Purkinje cell (primary cell): ENCODE measurements around the gene SLC28A2. TPM values are rescaled to one million over a fixed set of nuclear protein-coding genes. Genes with fewer than 3 reads are reported as not detected.

Experiments
- polyA plus RNA-seq: library from polyadenylated mRNA; unstranded; fragments of >200 nt; fragmentation: Nextera tagmentation; gene quantifications from 2 replicates; pipeline ENCODE4 v1.2.1, GENCODE V29; 2014

Gene SLC28A2, protein sequence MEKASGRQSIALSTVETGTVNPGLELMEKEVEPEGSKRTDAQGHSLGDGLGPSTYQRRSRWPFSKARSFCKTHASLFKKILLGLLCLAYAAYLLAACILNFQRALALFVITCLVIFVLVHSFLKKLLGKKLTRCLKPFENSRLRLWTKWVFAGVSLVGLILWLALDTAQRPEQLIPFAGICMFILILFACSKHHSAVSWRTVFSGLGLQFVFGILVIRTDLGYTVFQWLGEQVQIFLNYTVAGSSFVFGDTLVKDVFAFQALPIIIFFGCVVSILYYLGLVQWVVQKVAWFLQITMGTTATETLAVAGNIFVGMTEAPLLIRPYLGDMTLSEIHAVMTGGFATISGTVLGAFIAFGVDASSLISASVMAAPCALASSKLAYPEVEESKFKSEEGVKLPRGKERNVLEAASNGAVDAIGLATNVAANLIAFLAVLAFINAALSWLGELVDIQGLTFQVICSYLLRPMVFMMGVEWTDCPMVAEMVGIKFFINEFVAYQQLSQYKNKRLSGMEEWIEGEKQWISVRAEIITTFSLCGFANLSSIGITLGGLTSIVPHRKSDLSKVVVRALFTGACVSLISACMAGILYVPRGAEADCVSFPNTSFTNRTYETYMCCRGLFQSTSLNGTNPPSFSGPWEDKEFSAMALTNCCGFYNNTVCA
- polyA plus RNA-seq, result 0.70 TPM in 1 of 2 replicates, not detected in the other

DNA sequence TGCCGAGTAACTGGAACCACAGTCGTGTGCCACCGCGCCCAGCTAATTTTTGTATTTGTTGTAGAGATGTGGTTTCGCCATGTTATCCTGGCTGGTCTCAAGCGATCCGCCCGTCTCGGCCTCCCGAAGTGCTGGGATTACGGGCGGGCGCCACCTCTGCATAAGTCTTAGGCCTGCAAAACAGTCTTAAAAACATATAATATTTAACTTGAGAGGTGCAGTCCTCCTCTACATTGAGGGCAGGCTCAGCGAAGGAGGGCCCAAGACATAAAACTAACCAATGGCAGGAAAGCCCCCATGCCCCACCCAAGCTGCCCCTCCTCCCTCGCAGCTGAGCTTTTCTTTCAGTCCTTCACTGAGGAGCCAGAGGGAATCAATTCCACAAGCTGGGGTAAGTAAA is at the start of gene SLC28A2:
Gene SLC28A2 (plus strand): TSS at position 347 of the 400 bp plus-strand sequence. CDS start 982 bp downstream, outside the sequence.

Other genes starting within 250 kb of the SLC28A2 start
- 1.4 and 3.5 TPM in 2 replicates for gene SORD, start 229.0 kb upstream of the SLC28A2 start, polyA plus RNA-seq
- not detected in 2 replicates for gene DUOX2, start 138.1 kb upstream of the SLC28A2 start, polyA plus RNA-seq
- not detected in 2 replicates for gene DUOXA2, start 137.9 kb upstream of the SLC28A2 start, polyA plus RNA-seq
- not detected in 2 replicates for gene DUOXA1, start 122.4 kb upstream of the SLC28A2 start, polyA plus RNA-seq
- gene DUOX1, start 122.2 kb upstream of the SLC28A2 start, polyA plus RNA-seq, result not detected in 2 replicates
- gene SHF, start 64.3 kb upstream of the SLC28A2 start, polyA plus RNA-seq, result 0.71 and 0.87 TPM in 2 replicates
- 20.2 and 23.8 TPM in 2 replicates for gene GATM, start 126.3 kb downstream of the SLC28A2 start, polyA plus RNA-seq